Psoas muscle (tissue), 8 donors: ENCODE measurements around the gene RASSF3. TPM values are rescaled to one million over a fixed set of nuclear protein-coding genes. Genes with fewer than 3 reads are reported as not detected.
"Not testable (repeated sequence)": the region's sequence is repeated elsewhere in the genome, so short reads cannot be mapped to it uniquely, and the experiment has no call there.

Source experiments
- ATAC-seq, 4 donors: fragments of 200-7000 bp; cut with Tn5 transposase; one replicate each; pipeline ENCODE4 v1.9.1; 2020; ENCODE audit warnings: moderate library complexity in 3 of 4, mild to moderate bottlenecking in 2 of 4
- DNase-seq, 2 donors: peaks; one replicate each; pipeline ENCODE4 v3.0.0-alpha.2; 2020
- H3K27ac ChIP-seq: fragments of 200-600 bp; one replicate; pipeline ENCODE4 v1.8.0; 2022
- H3K27me3 ChIP-seq, 3 donors: fragments of 200-600 bp in 1 of 3; one replicate each; pipeline versions ENCODE4 v1.6.1 to v1.8.0; 2013 to 2022; ENCODE audit warnings: low read length in 2 of 3, mild to moderate bottlenecking in 2 of 3, moderate library complexity in 1 of 3; ENCODE audit not compliant: insufficient read depth in 3 of 3
- H3K36me3 ChIP-seq, 2 donors: fragments of 200-600 bp in 1 of 2; one replicate each; pipeline versions ENCODE4 v1.6.1 to v1.8.0; 2013 to 2022; ENCODE audit warnings: low read depth in 1 of 2, mild to moderate bottlenecking in 1 of 2, moderate library complexity in 1 of 2; ENCODE audit not compliant: insufficient read depth in 1 of 2
- H3K4me1 ChIP-seq: fragments of 200-600 bp; one replicate; pipeline ENCODE4 v1.8.0; 2022
- H3K4me3 ChIP-seq: fragments of 200-600 bp; one replicate; pipeline ENCODE4 v1.8.0; 2022; ENCODE audit warnings: mild to moderate bottlenecking
- H3K9me3 ChIP-seq: fragments of 200-600 bp; one replicate; pipeline ENCODE4 v1.8.0; 2022
- CTCF ChIP-seq: fragments of 200-600 bp; IDR thresholded peaks from one replicate; pipeline ENCODE4 v1.8.0; 2022; ENCODE audit warnings: antibody characterized with exemption
- WGBS, 3 donors: extraction: QIAGEN DNeasy Blood & Tissue Kit; methylation state at CpG; one replicate each; pipeline versions ENCODE4 v1.1.6 to v1.1.7; 2013; 5-methylcytosine and 5-hydroxymethylcytosine counted together
- intact Hi-C, 2 donors: fragments of 100-400 bp; cut with DNase I; formaldehyde crosslinking; loops; one replicate each; pipeline versions ENCODE4 v1.11.0 to v1.14.2; 2022
- polyA plus RNA-seq, 3 donors: library from polyadenylated mRNA; stranded (reverse); fragments of 200-250 nt; gene quantifications; one replicate each; pipeline ENCODE4 v1.2.3, GENCODE V29; 2013
- total RNA-seq, 4 donors: library from RNA; stranded (reverse); fragmentation: NEBNext Ultra II Directional in 2 of 4; extraction: Animal tissue kit (Norgen Biotek cat#: 25700) in 2 of 4; gene quantifications; one replicate each; pipeline versions ENCODE4 v1.2.1 to v1.2.4, GENCODE V29; 2021 to 2023
- donor health status: healthy with polysubstance abuse.
- donor health status: DM: no; HTN: no; CAD: no; lungs with moderate emphysema.
- donor health status: Bipolar disorder and iron deficiency.
- donor health status: healthy.
- donor health status: DM: yes; HTN: yes; CAD: no.
- donor health status: DM: no; HTN: no; CAD: no.
- donor health status: DM: no; HTN: no; CAD: no.
- donor health status: DM: yes; HTN: yes; CAD: no.

The RASSF3 gene
- total and polyA plus RNA-seq, 7 donors, result 4.9 to 30.6 (median 14.5) TPM

- no peak for TF ChIP-seq CTCF
- DNase-seq, result no peak
- peaks cover 3% of the 10 kb centered on the region for H3K4me1 ChIP-seq
- no peak overlapping the region for H3K27ac ChIP-seq
- ATAC-seq, result no peak
- H3K36me3 ChIP-seq, result no peaks in the 10 kb centered on the region
- H3K4me3 ChIP-seq, result no peak overlapping the region
- no peaks in the 10 kb centered on the region for H3K27me3 ChIP-seq
- intact Hi-C loops, result no loop called here
- H3K9me3 ChIP-seq, result no peaks in the 10 kb centered on the region
Measured at GRCh38 chr12:64646318-64646717, 36.0 kb downstream of the RASSF3 start.

DNA sequence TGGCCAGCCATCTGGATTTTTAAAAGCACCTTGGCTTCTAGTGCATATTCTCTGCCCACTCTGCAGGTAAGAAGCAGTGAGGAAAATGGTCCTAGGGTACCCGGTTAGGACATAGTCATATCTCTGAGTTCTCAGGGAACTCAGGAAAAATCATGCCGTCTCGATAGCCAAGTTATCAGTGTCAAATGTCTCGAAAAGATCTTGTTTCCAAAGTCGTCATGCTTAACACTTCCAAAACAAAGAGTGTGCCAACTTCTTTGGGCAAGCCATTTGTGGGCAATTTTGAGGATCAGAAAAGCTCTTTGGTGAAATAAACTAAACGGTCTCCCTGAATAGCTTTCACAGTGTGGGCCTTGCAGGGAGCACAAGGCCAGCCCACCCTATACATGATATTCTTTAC, 39.2 kb downstream of the RASSF3 start:
- ATAC-seq, result no peak
- intact Hi-C loops, result no loop called here
- Histone ChIP-seq H3K9me3 (no peaks in the 10 kb centered on the region), H3K4me3 (no peak overlapping the region), H3K4me1 (peaks cover 3% of the 10 kb centered on the region), H3K36me3 (no peaks in the 10 kb centered on the region), H3K27me3 (no peaks in the 10 kb centered on the region), H3K27ac (no peak overlapping the region)
- WGBS, 3 donors, result 33 to 52% (median 38%) methylated on average over 6 of the region's 6 CpGs
- no peak for DNase-seq
- no peak for TF ChIP-seq CTCF

GRCh38 chr12:64650762-64651161, 40.5 kb downstream of the RASSF3 start:
- Histone ChIP-seq H3K36me3 (no peaks in the 10 kb centered on the region), H3K27me3 (no peaks in the 10 kb centered on the region), H3K4me1 (peaks cover 3% of the 10 kb centered on the region), H3K27ac (no peak overlapping the region), H3K4me3 (no peak overlapping the region), H3K9me3 (no peaks in the 10 kb centered on the region)
- intact Hi-C loops, result no loop called here
- no peak for TF ChIP-seq CTCF
- WGBS, 3 donors, result 55 to 60% (median 58%) methylated on average over 4 of the region's 4 CpGs
- ATAC-seq, result no peak
- DNase-seq, result no peak

- H3K4me3 ChIP-seq, result no peak overlapping the region
- TF ChIP-seq CTCF, result no peak
- peaks cover 3% of the 10 kb centered on the region for H3K4me1 ChIP-seq
- intact Hi-C loops, result no loop called here
- DNase-seq (no peak), ATAC-seq (no peak)
- H3K27ac ChIP-seq, result no peak overlapping the region
- no peaks in the 10 kb centered on the region for H3K27me3 ChIP-seq
- 70 to 85% (median 76%) methylated on average over 2 of the region's 2 CpGs for WGBS, 3 donors
- H3K9me3 ChIP-seq, result no peaks in the 10 kb centered on the region
- no peaks in the 10 kb centered on the region for H3K36me3 ChIP-seq
Measured at GRCh38 chr12:64652346-64652745, 42.1 kb downstream of the RASSF3 start.

DNA sequence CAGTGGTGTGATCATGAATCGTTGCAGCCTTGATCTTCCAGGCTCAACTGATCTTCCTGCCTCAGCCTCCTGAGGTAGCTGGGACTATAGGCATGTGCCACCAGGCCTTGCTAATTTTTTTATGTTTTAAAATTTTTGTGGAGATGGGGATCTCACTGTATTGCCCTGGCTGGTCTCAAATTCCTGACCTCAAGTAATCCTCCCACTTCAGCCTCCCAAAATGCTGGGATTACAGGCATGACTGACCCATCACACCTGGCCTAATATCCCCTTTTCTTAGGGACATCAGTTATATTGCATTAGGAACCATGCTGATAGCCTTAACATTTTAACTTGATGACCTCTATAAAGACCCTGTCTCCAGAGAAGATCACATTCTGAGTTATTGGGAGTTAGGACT, 42.8 kb downstream of the RASSF3 start:
- ATAC-seq (no peak), DNase-seq (no peak)
- TF ChIP-seq CTCF, result no peak
- Histone ChIP-seq H3K27ac (no peak overlapping the region), H3K27me3 (no peaks in the 10 kb centered on the region), H3K4me3 (no peak overlapping the region), H3K9me3 (no peaks in the 10 kb centered on the region), H3K4me1 (peaks cover 6% of the 10 kb centered on the region), H3K36me3 (no peaks in the 10 kb centered on the region)
- intact Hi-C loops, result no loop called here
- 84 to 94% (median 88%) methylated on average over 1 of the region's 1 CpG for WGBS, 3 donors

DNA sequence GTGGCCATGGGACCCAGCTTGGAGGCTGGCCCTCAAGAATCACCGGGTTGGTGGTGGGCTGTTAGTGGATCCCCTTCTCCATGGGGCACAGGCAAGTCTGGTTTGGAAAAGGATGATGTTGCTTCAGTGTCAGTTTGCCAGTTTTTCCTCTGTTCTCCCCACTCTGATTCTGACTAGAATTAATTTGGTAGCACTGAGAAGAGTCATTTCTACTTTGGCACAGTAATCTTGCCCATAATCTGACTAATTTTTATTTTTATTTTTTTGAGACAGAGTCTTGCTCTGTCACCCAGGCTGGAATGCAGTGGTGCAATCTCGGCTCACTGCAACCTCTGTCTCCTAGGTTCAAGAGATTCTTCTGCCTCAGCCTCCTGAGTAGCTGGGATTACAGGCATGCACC, 43.6 kb downstream of the RASSF3 start:
- DNase-seq, ATAC-seq, H3K4me3 ChIP-seq, H3K36me3 ChIP-seq, H3K27me3 ChIP-seq, intact Hi-C loops, H3K9me3 ChIP-seq, H3K27ac ChIP-seq: not testable (repeated sequence)
- 77 to 95% (median 82%) methylated on average over 2 of the region's 2 CpGs for WGBS, 3 donors
- H3K4me1 ChIP-seq, result peaks cover 11% of the 10 kb centered on the region
